Activated CD8-positive, alpha-beta T cell treated with anti-CD3 and anti-CD28 coated beads for 36 hours (primary cell): ENCODE measurements around the gene NPPB. TPM values are rescaled to one million over a fixed set of nuclear protein-coding genes. Genes with fewer than 3 reads are reported as not detected.

ENCODE experiments used
- ATAC-seq: fragments of 200-7000 bp; cut with Tn5 transposase; one replicate; pipeline ENCODE4 v1.10.0; 2021; ENCODE audit warnings: mild to moderate bottlenecking, moderate library complexity
- CTCF ChIA-PET: fragments of 350-600 bp; sonication (Branson Sonifier 250); formaldehyde crosslinking; loops from one replicate; lab custom pipeline; 2021; ENCODE audit warnings: antibody characterized with exemption; lab: Charles Lee
- POLR2A ChIA-PET: fragments of 350-600 bp; sonication (Branson Sonifier 250); formaldehyde crosslinking; loops from one replicate; lab custom pipeline; 2021; ENCODE audit warnings: antibody characterized with exemption; lab: Charles Lee
- DNase-seq: peaks from one replicate; pipeline ENCODE4 v3.0.0-alpha.2; 2020
- H3K27ac Mint-ChIP-seq: one replicate; pipeline ENCODE4 v1.8.0; 2021; ENCODE audit warnings: mild to moderate bottlenecking, mixed read lengths
- H3K27me3 Mint-ChIP-seq: one replicate; pipeline ENCODE4 v1.8.0; 2021; ENCODE audit warnings: mixed read lengths
- H3K36me3 Mint-ChIP-seq: one replicate; pipeline ENCODE4 v1.8.0; 2021; ENCODE audit warnings: low read depth, mixed read lengths
- H3K4me1 Mint-ChIP-seq: one replicate; pipeline ENCODE4 v1.8.0; 2021; ENCODE audit warnings: low read depth, mixed read lengths
- H3K4me3 Mint-ChIP-seq: one replicate; pipeline ENCODE4 v1.8.0; 2021; ENCODE audit warnings: mild to moderate bottlenecking, moderate library complexity, mixed read lengths
- H3K9me3 Mint-ChIP-seq: one replicate; pipeline ENCODE4 v1.8.0; 2021; ENCODE audit warnings: mixed read lengths
- CTCF ChIP-seq: fragments of 200-600 bp; IDR thresholded peaks from one replicate; pipeline ENCODE4 v1.8.0; 2022; ENCODE audit warnings: antibody characterized with exemption, mild to moderate bottlenecking
- intact Hi-C: fragments of 100-400 bp; cut with micrococcal nuclease; formaldehyde crosslinking; loops from one replicate; pipeline ENCODE4 v1.10.0; 2022
- total RNA-seq, 2 experiments: library from RNA; stranded (reverse); gene quantifications; one replicate each; pipeline ENCODE4 v1.2.3, GENCODE V29; 2021

The NPPB gene
- total RNA-seq, 2 experiments from 2014 or later, result not detected

- no peak for ATAC-seq
- no peak for DNase-seq
- Mint-ChIP-seq H3K4me1 (no peaks in the 10 kb centered on the region), H3K27me3 (no peaks in the 10 kb centered on the region), H3K4me3 (no peak overlapping the region), H3K9me3 (no peaks in the 10 kb centered on the region), H3K27ac (no peak overlapping the region), H3K36me3 (peaks cover 23% of the 10 kb centered on the region)
- ChIA-PET POLR2A (interaction anchor here (8.7 kb wide), 1 partner anchor 71 kb away, joined by 111 read pairs; no protein-coding TSS in a partner anchor), CTCF (interaction anchor here (0.6 to 5.3 kb wide), 17 partner anchors 9 to 283 kb away, joined by 3 to 45 read pairs (median 5); partner anchors contain the start of gene CLCN6)
- no peak for TF ChIP-seq CTCF
- intact Hi-C loops, result loop anchor here (5.0 kb wide), 1 partner anchor 55 kb away; no protein-coding TSS in a partner anchor
Observed at GRCh38 chr1:11836955-11837766, 21.6 kb downstream of the NPPB start.

GRCh38 chr1:11835441-11836225 lies 23.1 kb downstream of the NPPB start:
- Mint-ChIP-seq H3K27ac (no peak overlapping the region), H3K4me1 (no peaks in the 10 kb centered on the region), H3K9me3 (no peaks in the 10 kb centered on the region), H3K4me3 (no peak overlapping the region), H3K27me3 (no peaks in the 10 kb centered on the region), H3K36me3 (peaks cover 20% of the 10 kb centered on the region)
- DNase-seq (no peak), ATAC-seq (no peak)
- TF ChIP-seq CTCF, result no peak
- intact Hi-C loops, result loop anchor here (5.0 kb wide), 1 partner anchor 57 kb away; no protein-coding TSS in a partner anchor
- ChIA-PET CTCF (interaction anchor here (1.2 kb wide), 1 partner anchor 72 kb away, joined by 3 read pairs; no protein-coding TSS in a partner anchor), POLR2A (interaction anchor here (8.7 kb wide), 1 partner anchor 73 kb away, joined by 111 read pairs; no protein-coding TSS in a partner anchor)

GRCh38 chr1:11833900-11834299 lies 24.8 kb downstream of the NPPB start:
- H3K27me3 Mint-ChIP-seq, result no peaks in the 10 kb centered on the region
- DNase-seq, result no peak
- no peak overlapping the region for H3K27ac Mint-ChIP-seq
- peaks cover 24% of the 10 kb centered on the region for H3K36me3 Mint-ChIP-seq
- POLR2A ChIA-PET, result interaction anchor here (4.6 kb wide), 1 partner anchor 75 kb away, joined by 24 read pairs; no protein-coding TSS in a partner anchor
- no peaks in the 10 kb centered on the region for H3K9me3 Mint-ChIP-seq
- intact Hi-C loops, result no loop called here
- CTCF ChIA-PET, result no interaction called here
- H3K4me1 Mint-ChIP-seq, result no peaks in the 10 kb centered on the region
- no peak for ATAC-seq
- no peak overlapping the region for H3K4me3 Mint-ChIP-seq
- no peak for TF ChIP-seq CTCF

GRCh38 chr1:11833497-11833896 lies 25.2 kb downstream of the NPPB start:
- Mint-ChIP-seq H3K4me3 (no peak overlapping the region), H3K9me3 (no peaks in the 10 kb centered on the region), H3K27ac (no peak overlapping the region), H3K36me3 (peaks cover 21% of the 10 kb centered on the region), H3K27me3 (no peaks in the 10 kb centered on the region), H3K4me1 (no peaks in the 10 kb centered on the region)
- no peak for ATAC-seq
- ChIA-PET POLR2A (interaction anchor here (4.6 kb wide), 1 partner anchor 75 kb away, joined by 24 read pairs; no protein-coding TSS in a partner anchor), CTCF (no interaction called here)
- DNase-seq, result no peak
- no peak for TF ChIP-seq CTCF
- intact Hi-C loops, result no loop called here
